NB4 (cell line): ENCODE results near the gene MED17.

ENCODE experiments used
- CTCF ChIP-seq: IDR thresholded peaks from one replicate; pipeline ENCODE4 v1.5.1; 2012; ENCODE audit warnings: low read depth, low read length
- POLR2A ChIP-seq: IDR thresholded peaks from 2 replicates; pipeline ENCODE4 v1.6.1; 2011; ENCODE audit warnings: mild to moderate bottlenecking; ENCODE audit not compliant: insufficient read length; ENCODE audit errors: extremely low read depth

- TF ChIP-seq CTCF (no peak), POLR2A (no peak)
These were observed 60.5 kb downstream of the MED17 start for GRCh38 chr11:93844568-93844967.
